ENCODE data around the gene PEX14.

GRCh38 chr1:10615332-10615731, 140.6 kb downstream of the PEX14 start:
- TF ChIP-seq, protein P1, sequence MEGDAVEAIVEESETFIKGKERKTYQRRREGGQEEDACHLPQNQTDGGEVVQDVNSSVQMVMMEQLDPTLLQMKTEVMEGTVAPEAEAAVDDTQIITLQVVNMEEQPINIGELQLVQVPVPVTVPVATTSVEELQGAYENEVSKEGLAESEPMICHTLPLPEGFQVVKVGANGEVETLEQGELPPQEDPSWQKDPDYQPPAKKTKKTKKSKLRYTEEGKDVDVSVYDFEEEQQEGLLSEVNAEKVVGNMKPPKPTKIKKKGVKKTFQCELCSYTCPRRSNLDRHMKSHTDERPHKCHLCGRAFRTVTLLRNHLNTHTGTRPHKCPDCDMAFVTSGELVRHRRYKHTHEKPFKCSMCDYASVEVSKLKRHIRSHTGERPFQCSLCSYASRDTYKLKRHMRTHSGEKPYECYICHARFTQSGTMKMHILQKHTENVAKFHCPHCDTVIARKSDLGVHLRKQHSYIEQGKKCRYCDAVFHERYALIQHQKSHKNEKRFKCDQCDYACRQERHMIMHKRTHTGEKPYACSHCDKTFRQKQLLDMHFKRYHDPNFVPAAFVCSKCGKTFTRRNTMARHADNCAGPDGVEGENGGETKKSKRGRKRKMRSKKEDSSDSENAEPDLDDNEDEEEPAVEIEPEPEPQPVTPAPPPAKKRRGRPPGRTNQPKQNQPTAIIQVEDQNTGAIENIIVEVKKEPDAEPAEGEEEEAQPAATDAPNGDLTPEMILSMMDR (IDR thresholded peaks at IDR 0.05; ENCODE audit: poor library complexity) = no peak
- TF ChIP-seq EZH2 (IDR thresholded peaks at IDR 0.05; ENCODE audit: borderline replicate concordance) = no peak

Data from hepatocyte (in vitro differentiated cells).